Measurements from ENCODE around the gene SH2D5. TPM values are rescaled to one million over a fixed set of nuclear protein-coding genes. Genes with fewer than 3 reads are reported as not detected.

The SH2D5 gene
- polyA plus RNA-seq, 2 of the 4 experiments (the other 2 are of a cell fraction) = 3.2 to 7.2 TPM

DNA sequence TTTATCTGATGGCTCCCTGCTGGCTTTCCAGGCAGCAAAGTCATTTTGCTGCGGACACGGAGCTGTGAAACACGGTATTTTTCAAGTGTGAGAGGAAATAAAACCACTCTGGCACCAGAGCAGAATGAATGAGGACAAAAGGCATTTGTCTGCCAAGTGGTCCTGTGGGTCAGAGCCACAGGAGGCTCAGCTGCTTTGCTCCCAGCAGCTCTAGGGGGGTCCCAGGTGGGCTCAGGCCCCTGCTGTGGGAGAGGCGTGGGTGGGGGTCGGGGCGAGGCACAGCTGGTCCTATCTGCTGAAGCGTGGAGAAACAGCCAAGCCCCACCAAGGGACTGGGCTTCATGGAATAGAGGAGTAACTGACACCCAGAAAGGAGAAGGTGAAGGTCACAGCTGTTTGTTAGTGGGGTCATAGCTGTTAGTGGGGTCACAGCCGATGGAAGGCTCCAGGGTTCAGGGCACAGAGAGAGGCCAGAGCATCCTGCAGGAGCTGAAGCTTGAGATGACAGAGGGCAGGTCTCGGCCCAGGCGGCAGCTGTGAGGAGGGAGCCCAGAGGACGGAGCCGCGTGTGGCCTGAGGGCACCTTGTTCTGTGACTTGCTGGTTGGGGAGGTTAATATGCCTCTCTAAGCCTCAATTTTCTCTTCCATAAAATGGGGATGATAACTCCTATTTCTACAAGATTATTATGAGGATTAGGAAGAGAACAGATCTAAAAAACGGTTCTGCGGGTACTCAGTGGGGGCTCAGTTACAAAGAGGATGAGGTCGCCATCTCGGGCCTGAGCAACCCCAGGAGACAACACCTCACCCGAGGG is 21.8 kb downstream of the SH2D5 start:
- ChIA-PET POLR2A (no interaction called here), CTCF (interaction anchor here (0.6 to 0.8 kb wide), 2 partner anchors 11 to 445 kb away, joined by 3 read pairs; no protein-coding TSS in a partner anchor)

DNA sequence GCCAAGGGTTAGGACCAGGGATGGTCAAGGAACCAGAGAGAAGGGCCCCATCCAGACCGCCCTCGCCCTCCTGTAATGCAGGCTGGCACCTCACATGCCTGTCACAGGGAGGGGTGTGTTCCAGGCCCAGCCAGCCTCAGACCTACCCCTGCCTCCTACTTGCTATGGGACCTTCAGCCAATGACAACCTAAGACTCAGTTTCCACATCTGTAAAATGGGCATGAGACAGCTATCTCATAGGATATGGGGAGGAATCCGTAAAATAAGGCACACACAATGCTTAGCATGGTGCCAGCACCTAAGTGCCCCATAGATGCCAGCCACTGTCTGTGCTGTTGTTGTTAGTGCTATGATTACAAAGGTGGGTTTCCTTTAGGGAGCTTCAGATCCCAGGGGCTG is 22.6 kb downstream of the SH2D5 start:
- H3K4me3 ChIP-seq = no peak overlapping the region
- H3K9me3 ChIP-seq = no peaks in the 10 kb centered on the region
- POLR2A ChIA-PET = no interaction called here
- TF ChIP-seq HOXB5 (CRISPR knock-in tag; IDR thresholded peaks at IDR 0.05) (no peak), PHF8 (IDR thresholded peaks at IDR 0.05; ENCODE audit: borderline replicate concordance, low read depth) (no peak), NR3C1 (IDR thresholded peaks at IDR 0.05) (no peak), HDAC2 (IDR thresholded peaks at IDR 0.05) (no peak), TFCP2L1 (CRISPR knock-in tag; IDR thresholded peaks at IDR 0.05) (no peak), NFE2L2 (conservative IDR thresholded peaks at IDR 0.05; ENCODE audit: low read length) (no peak)
- TF ChIP-seq, protein P1, sequence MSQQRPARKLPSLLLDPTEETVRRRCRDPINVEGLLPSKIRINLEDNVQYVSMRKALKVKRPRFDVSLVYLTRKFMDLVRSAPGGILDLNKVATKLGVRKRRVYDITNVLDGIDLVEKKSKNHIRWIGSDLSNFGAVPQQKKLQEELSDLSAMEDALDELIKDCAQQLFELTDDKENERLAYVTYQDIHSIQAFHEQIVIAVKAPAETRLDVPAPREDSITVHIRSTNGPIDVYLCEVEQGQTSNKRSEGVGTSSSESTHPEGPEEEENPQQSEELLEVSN (IDR thresholded peaks at IDR 0.05; ENCODE audit: borderline replicate concordance, low read depth) = no peak
- H3K4me1 ChIP-seq = no peaks in the 10 kb centered on the region
- no peak overlapping the region for H3K27ac ChIP-seq
- H3K4me2 ChIP-seq = no peak overlapping the region
- ATAC-seq (no peak), FAIRE-seq (no peak), DNase-seq (ENCODE audit: low read depth in 1 of 2, low spot score in 1 of 2) (no peak)
- 96% methylated on average over 3 of the region's 3 CpGs for WGBS (ENCODE audit: missing lambda C conversion rate)
- CTCF ChIA-PET = no interaction called here

More for the DNA sequence above, 21.8 kb downstream of the SH2D5 start:
- WGBS (ENCODE audit: missing lambda C conversion rate) = 89% methylated on average over 18 of the region's 18 CpGs
- TF ChIP-seq USF2 (IDR thresholded peaks at IDR 0.05) (no peak), PHF8 (IDR thresholded peaks at IDR 0.05; ENCODE audit: borderline replicate concordance, low read depth) (no peak), CHD4 (IDR thresholded peaks at IDR 0.05; ENCODE audit: borderline replicate concordance) (no peak), MAZ (IDR thresholded peaks at IDR 0.05; ENCODE audit: borderline replicate concordance, low read depth, low read length) (no peak), RAD21 (conservative IDR thresholded peaks at IDR 0.05 in 1 of 2, IDR thresholded peaks at IDR 0.05 in 1 of 2) (no peak), RCOR1 (IDR thresholded peaks at IDR 0.05; ENCODE audit: low read depth, low read length) (no peak), CHD2 (IDR thresholded peaks at IDR 0.05; ENCODE audit: low read length, partially characterized antibody) (no peak), SREBF2 (IDR thresholded peaks at IDR 0.05) (no peak), EP300 (IDR thresholded peaks at IDR 0.05) (no peak)
- Histone ChIP-seq H3K4me1 (no peaks in the 10 kb centered on the region), H3K4me2 (no peak overlapping the region), H3K27ac (no peak overlapping the region), H3K9me3 (no peaks in the 10 kb centered on the region), H3K4me3 (no peak overlapping the region)
- no peak for DNase-seq (ENCODE audit: low read depth in 1 of 2, low spot score in 1 of 2)
- no peak for FAIRE-seq
- ATAC-seq = no peak

- CTCF ChIA-PET = interaction anchor here (0.8 to 3.1 kb wide), 2 partner anchors 10 to 11 kb away, joined by 3 to 24 read pairs; no protein-coding TSS in a partner anchor
- TF ChIP-seq ZC3H11A (IDR thresholded peaks at IDR 0.05) = no peak
- TF ChIP-seq ZNF302 (CRISPR knock-in tag; IDR thresholded peaks at IDR 0.05) = no peak
- no peak for TF ChIP-seq RCOR1 (IDR thresholded peaks at IDR 0.05; ENCODE audit: low read depth, low read length)
- TF ChIP-seq KDM1A (IDR thresholded peaks at IDR 0.05; ENCODE audit: low read depth) = no peak
- TF ChIP-seq KDM5A (IDR thresholded peaks at IDR 0.05) = no peak
- TF ChIP-seq, protein P2, sequence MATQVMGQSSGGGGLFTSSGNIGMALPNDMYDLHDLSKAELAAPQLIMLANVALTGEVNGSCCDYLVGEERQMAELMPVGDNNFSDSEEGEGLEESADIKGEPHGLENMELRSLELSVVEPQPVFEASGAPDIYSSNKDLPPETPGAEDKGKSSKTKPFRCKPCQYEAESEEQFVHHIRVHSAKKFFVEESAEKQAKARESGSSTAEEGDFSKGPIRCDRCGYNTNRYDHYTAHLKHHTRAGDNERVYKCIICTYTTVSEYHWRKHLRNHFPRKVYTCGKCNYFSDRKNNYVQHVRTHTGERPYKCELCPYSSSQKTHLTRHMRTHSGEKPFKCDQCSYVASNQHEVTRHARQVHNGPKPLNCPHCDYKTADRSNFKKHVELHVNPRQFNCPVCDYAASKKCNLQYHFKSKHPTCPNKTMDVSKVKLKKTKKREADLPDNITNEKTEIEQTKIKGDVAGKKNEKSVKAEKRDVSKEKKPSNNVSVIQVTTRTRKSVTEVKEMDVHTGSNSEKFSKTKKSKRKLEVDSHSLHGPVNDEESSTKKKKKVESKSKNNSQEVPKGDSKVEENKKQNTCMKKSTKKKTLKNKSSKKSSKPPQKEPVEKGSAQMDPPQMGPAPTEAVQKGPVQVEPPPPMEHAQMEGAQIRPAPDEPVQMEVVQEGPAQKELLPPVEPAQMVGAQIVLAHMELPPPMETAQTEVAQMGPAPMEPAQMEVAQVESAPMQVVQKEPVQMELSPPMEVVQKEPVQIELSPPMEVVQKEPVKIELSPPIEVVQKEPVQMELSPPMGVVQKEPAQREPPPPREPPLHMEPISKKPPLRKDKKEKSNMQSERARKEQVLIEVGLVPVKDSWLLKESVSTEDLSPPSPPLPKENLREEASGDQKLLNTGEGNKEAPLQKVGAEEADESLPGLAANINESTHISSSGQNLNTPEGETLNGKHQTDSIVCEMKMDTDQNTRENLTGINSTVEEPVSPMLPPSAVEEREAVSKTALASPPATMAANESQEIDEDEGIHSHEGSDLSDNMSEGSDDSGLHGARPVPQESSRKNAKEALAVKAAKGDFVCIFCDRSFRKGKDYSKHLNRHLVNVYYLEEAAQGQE (IDR thresholded peaks at IDR 0.05) = no peak
- no peak for TF ChIP-seq MYC (IDR thresholded peaks at IDR 0.05; ENCODE audit: borderline replicate concordance, low read length)
- TF ChIP-seq, protein P3, sequence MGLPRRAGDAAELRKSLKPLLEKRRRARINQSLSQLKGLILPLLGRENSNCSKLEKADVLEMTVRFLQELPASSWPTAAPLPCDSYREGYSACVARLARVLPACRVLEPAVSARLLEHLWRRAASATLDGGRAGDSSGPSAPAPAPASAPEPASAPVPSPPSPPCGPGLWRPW (IDR thresholded peaks at IDR 0.05) = no peak
- TF ChIP-seq POLR2AphosphoS2 (conservative IDR thresholded peaks at IDR 0.05; ENCODE audit: low read length) = no peak
- no peak for TF ChIP-seq EHMT2 (IDR thresholded peaks at IDR 0.05; ENCODE audit: low read depth)
- TF ChIP-seq JUNB (IDR thresholded peaks at IDR 0.05) = no peak
- no peak for TF ChIP-seq NPAS2 (CRISPR knock-in tag; IDR thresholded peaks at IDR 0.05; ENCODE audit: borderline replicate concordance)
- TF ChIP-seq, protein P4, sequence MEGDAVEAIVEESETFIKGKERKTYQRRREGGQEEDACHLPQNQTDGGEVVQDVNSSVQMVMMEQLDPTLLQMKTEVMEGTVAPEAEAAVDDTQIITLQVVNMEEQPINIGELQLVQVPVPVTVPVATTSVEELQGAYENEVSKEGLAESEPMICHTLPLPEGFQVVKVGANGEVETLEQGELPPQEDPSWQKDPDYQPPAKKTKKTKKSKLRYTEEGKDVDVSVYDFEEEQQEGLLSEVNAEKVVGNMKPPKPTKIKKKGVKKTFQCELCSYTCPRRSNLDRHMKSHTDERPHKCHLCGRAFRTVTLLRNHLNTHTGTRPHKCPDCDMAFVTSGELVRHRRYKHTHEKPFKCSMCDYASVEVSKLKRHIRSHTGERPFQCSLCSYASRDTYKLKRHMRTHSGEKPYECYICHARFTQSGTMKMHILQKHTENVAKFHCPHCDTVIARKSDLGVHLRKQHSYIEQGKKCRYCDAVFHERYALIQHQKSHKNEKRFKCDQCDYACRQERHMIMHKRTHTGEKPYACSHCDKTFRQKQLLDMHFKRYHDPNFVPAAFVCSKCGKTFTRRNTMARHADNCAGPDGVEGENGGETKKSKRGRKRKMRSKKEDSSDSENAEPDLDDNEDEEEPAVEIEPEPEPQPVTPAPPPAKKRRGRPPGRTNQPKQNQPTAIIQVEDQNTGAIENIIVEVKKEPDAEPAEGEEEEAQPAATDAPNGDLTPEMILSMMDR (IDR thresholded peaks at IDR 0.05) = no peak
- Histone ChIP-seq H3K27ac (no peak overlapping the region), H3K4me2 (no peak overlapping the region), H3K4me3 (no peak overlapping the region), H3K9me3 (no peaks in the 10 kb centered on the region), H3K4me1 (no peaks in the 10 kb centered on the region)
- POLR2A ChIA-PET = no interaction called here
- WGBS (ENCODE audit: missing lambda C conversion rate) = 86% methylated on average over 4 of the region's 5 CpGs
- DNase-seq (ENCODE audit: low read depth in 1 of 2, low spot score in 1 of 2) (no peak), ATAC-seq (no peak), FAIRE-seq (no peak)
These were observed 23.6 kb downstream of the SH2D5 start for GRCh38 chr1:20708891-20709290.

Measured in A549 (cell line).